GM12891 (cell line): ENCODE data around the gene HOXA1.

Experiments used
- DNase-seq: peaks from one replicate; pipeline ENCODE4 v3.0.0; 2011; ENCODE audit warnings: low spot score; ENCODE audit not compliant: insufficient read length
- FAIRE-seq: peaks from 2 replicates; lab custom pipeline; 2011; peaks lifted over from hg19 to GRCh38; lab: Jason Lieb, UNC
- PAX5 ChIP-seq: IDR thresholded peaks from 2 replicates; pipeline ENCODE4 v1.6.1; 2011; ENCODE audit warnings: low read length, moderate library complexity, mild to moderate bottlenecking; ENCODE audit not compliant: insufficient read depth, severe bottlenecking
- POLR2A ChIP-seq: IDR thresholded peaks from 2 replicates; pipeline ENCODE4 v1.6.1; 2011; ENCODE audit warnings: low read depth, low read length, control low read depth
- POLR2AphosphoS5 ChIP-seq: IDR thresholded peaks from 2 replicates; pipeline ENCODE4 v1.6.1; 2011; ENCODE audit warnings: low read depth, low read length, control low read depth
- POU2F2 ChIP-seq: IDR thresholded peaks from 2 replicates; pipeline ENCODE4 v1.6.1; 2011; ENCODE audit warnings: low read depth, mild to moderate bottlenecking, control low read depth, low read length, moderate library complexity
- SPI1 ChIP-seq: IDR thresholded peaks from 2 replicates; pipeline ENCODE4 v1.6.1; 2011; ENCODE audit warnings: low read depth, low read length, control low read depth
- TAF1 ChIP-seq: IDR thresholded peaks from 2 replicates; pipeline ENCODE4 v1.6.1; 2011; ENCODE audit warnings: low read depth, low read length, control low read depth

The HOXA1 gene

DNA sequence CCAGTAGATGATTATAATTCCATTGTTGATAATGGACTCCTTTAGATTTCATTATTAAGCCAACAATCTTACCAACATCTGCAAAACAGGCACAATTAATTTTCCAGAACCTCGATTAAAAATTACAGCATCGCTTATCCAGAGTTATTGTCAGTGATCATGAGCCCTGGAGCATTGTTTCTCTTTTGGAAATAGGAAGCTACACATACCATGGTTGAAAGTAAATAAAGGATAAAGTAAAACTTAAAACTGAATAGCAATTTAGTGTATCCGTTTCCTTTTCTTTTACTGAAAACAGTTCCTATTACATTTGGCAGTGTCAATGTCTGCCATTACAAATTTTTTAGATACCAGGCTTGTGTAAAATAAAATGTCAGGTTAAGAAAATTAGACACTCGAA is 16.6 kb upstream of the HOXA1 start:
- no peak for DNase-seq
- TF ChIP-seq SPI1 (no peak), POLR2AphosphoS5 (no peak), TAF1 (no peak), POLR2A (no peak), POU2F2 (no peak), PAX5 (no peak)
- no peak for FAIRE-seq

DNA sequence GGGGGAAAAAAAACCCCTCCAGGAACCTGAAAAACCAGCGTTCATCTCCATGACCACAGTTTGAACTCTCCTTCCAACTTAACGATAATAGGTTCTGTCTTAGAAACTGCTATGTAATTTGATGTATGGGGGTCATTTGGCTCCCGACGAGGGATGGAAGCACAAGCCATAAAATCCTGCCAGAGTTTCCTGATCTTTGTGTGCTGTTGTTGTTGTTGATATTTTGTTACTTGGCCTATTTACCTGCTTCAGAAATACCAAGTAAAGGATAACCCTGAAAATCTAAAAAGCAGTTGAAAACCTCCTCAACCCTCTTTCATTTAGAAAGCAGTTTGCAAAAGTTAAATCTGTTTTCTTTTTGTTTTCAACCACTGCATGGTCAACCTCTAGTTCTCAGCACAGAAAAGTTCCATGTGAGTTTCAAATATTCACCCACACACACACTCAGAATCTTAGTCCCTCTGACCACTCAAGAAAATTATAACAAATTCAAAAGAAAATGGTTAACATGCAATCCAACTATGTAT is 16.0 kb upstream of the HOXA1 start:
- no peak for FAIRE-seq
- DNase-seq: no peak

DNA sequence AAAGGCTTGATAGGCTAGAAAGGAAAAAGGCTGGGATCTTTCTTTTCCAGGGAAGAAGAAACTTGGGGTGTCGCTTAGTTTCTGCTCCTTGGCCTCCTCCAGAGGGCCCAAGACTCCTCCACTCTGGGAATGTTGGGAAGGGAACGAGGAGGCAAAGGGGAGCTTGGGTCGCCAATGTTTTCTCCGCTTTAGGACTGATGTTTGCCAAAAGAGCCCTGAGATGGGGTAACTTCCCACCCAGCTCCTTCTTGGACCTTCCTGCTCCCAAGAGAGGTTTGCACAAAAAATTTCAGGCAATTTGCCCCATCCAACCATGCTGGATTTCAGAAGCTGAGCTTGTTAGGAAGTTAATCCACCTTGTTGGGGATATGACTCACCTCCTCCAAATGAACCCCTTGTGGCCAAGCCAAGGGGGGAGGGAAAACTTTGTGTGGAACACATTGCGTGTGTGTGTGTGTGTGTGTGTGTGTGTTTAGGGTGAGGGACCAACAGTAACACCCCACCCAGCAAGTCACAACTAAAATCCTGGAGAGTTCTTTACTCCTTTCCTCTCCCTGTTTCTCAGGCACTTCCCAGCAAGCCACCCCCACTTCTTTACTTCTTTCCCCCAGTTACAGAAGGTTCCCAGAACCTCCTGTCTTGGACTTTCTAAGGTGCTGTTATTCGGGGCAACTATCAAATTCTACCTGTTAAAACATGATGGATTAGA is 15.4 kb upstream of the HOXA1 start:
- DNase-seq (no peak), FAIRE-seq (no peak)
- TF ChIP-seq PAX5 (no peak), SPI1 (no peak), TAF1 (no peak), POU2F2 (no peak), POLR2AphosphoS5 (no peak), POLR2A (no peak)

More for the DNA sequence above, 16.0 kb upstream of the HOXA1 start:
- TF ChIP-seq PAX5: no peak
- TF ChIP-seq POU2F2: no peak
- TF ChIP-seq POLR2A: no peak
- no peak for TF ChIP-seq TAF1
- TF ChIP-seq SPI1: no peak
- no peak for TF ChIP-seq POLR2AphosphoS5

DNA sequence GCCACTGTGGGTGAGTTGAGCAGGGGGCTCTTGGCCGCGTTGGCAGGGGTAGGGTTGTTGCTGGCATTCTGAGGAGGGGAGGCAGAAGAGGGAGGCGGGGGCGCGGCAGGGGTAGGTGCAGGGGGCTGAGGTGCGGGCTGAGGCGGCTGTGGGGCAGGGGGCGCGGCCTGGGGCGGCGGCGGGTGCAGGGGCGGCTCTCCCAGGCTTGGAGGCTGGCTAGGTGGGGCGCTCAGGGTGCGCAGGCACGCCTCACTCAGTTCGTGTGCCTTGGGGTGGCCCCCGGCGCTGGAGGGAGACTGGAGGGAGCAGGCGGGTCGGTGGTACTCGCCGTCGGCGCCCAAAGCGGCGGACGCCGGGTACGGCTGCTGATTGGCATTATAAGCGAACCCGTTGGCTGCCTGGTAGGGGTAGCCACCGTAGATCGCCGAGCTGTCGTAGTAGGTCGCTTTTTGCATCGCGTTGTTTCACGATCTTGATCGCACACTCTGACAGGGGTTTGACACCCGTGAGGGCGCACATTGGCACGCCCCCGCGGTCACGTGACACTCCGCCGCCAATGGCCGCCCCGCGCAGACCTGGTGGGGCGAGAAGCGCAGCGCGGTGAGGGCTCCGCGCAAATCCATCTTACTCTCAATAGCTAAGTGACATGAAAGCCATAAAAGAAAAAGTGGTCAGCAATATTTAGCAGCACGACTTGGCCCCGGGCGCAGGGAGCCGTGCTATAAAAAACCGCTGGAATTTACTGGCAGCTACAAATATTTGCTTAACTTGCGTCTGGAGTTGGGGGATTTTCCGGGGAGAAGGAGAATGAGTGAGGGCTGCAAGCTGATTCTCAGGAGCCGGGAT is 14.6 kb upstream of the HOXA1 start:
- DNase-seq (no peak), FAIRE-seq (no peak)
- TF ChIP-seq POU2F2 (no peak), POLR2AphosphoS5 (no peak), TAF1 (no peak), PAX5 (no peak), POLR2A (no peak)

DNA sequence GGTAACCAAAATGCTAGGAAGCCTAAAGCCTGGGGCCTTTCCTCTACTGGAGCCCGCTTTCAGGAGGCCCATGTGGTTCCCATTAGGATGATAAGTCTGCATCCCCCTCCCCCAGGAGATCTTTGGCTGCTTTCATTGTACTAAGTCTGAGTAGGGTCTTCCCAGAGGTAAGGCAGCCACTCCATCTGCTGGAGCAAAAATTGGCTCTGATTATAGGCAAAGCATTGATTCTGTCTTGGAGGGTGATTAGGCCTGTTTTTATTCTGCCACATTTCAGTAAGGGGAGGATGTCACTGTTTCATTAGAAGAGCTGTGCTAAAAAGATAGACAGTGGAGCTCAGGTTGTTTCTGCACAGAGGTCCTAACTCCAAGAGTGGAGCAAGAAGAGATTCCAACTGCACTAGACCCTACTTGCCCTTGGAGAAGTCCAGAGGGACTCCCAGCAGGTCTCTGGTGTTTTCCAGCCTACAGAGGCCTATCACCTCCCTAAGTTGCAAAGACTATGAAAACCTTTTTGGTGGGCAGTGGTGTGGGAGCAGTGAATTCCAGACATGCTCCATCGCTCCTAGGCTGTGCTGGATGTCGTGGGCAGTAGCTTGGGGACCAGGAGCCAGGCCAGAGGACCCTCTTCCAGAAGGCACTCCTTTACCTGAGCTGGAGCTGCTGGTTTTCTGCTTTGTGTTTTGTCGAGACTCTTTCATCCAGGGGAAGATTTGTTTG is 13.8 kb upstream of the HOXA1 start:
- DNase-seq (no peak), FAIRE-seq (no peak)
- TF ChIP-seq PAX5 (no peak), POLR2A (no peak), SPI1 (no peak), POU2F2 (no peak), TAF1 (no peak), POLR2AphosphoS5 (no peak)

DNA sequence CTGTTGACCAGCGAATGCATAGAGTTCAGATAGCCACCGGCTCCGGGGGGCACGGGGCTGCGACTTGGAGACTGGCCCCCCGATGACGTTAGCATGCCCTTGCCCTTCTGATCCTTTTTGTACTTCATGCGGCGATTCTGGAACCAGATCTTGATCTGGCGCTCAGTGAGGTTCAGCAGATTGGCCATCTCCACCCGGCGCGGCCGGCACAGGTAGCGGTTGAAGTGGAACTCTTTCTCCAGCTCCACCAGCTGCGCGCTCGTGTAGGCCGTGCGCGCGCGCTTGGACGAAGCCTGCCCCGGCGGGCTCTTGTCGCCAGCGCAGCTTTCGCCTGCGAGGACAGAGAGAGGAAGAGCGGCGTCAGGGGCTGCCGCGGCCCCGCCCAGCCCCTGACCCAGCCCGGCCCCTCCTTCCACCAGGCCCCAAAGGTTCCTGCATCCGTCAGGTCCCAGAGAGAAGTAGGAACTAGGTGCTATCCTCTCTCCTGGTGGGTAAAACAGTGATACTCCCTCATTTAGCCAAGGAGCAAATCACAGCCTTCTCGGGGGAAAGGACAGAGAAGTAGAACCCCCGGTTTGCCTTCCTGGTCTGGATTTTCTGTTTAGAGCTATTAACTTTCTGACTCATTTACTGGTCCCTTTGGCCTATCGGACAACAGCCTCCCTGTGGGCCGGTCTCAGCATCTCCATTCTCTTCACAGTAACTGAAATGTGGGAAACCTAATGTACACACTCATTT is 12.8 kb upstream of the HOXA1 start:
- FAIRE-seq (no peak), DNase-seq (no peak)
- TF ChIP-seq POU2F2: no peak
- TF ChIP-seq POLR2A: no peak
- TF ChIP-seq SPI1: no peak

DNA sequence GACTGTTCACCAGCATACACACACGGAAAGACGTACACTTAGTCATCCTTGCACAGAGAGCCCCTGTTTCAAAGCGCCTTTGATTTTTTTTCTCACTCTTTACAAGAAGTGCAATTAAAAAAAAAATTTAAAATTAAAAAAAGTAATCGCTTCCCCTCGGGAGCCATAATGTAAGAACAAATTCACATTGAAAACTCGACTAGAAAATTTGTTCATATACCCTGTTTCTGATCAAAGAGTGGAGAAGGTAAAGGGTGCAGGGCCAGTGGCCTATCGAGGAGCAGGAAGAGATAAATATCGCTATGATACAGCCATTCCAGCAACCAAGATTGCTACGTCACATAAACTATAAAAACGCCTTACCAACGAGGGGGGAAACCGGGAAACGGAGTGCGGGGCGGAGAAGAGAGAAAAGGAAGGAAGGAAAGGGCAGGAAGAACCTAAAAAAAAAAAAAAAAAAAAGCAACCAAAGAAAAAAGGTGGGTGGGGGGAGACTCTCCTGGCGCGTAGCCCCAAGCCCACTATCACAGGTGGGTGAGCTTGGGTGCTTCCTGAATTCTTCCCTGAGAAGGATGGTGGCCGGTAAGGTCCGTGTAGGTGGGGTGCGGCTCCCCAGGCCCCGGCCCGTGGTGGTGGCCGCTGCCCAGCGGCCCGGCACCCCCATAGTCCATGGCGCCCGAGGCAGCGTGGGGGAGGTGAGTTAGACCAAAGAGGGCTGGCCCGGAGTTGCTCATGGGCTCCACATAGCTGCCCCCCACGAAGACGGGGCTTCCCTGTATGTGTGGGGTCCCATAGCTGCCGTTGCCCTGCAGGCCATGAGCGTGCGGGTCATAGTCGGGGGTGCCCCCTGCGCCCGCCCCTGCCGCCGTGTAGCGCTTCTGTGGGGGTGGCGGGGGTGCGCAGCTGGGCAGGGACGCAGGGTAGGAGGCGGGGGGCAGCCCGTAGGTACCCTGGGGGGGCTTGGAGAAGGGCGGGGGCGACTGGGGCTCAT is 11.9 kb upstream of the HOXA1 start:
- FAIRE-seq (no peak), DNase-seq (no peak)
- no peak for TF ChIP-seq POU2F2
- TF ChIP-seq SPI1: no peak
- TF ChIP-seq PAX5: no peak
- no peak for TF ChIP-seq POLR2A
- no peak for TF ChIP-seq TAF1
- no peak for TF ChIP-seq POLR2AphosphoS5

DNA sequence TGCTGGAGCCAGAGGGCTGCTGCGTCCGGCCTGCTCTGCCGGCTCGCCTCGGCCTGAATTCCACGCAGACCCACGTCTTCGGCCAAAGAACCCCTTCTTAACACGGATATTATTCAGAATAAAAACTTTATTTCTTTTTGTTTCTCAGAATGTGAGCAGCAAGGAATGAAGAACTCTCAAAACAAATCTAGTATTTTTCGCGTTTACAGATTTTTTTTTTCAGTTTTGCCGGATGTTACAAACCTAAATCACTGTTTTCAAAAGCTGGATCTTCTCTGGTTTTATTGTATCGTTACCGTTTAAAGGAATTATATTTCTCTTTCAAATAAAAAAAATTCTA is 11.1 kb upstream of the HOXA1 start:
- FAIRE-seq (no peak), DNase-seq (no peak)
- TF ChIP-seq POLR2AphosphoS5: no peak
- no peak for TF ChIP-seq POU2F2
- TF ChIP-seq POLR2A: no peak
- no peak for TF ChIP-seq SPI1
- no peak for TF ChIP-seq PAX5
- TF ChIP-seq TAF1: no peak
